Measurements from ENCODE around the gene CDK14.
"Not testable (repeated sequence)": the region's sequence is repeated elsewhere in the genome, so short reads cannot be mapped to it uniquely, and the experiment has no call there.

The CDK14 gene

GRCh38 chr7:90777041-90777440 lies 180.9 kb downstream of the CDK14 start:
- ATAC-seq (replicated peaks) (peak; percentile 35 to 42), DNase-seq (no peak)
- Mint-ChIP-seq H3K4me1 (peaks cover 5 to 15% of the 10 kb centered on the region in 2 donors), H3K27me3 (no peaks in the 10 kb centered on the region), H3K4me3 (no peak overlapping the region), H3K36me3 (peaks cover 24 to 28% of the 10 kb centered on the region in 2 donors), H3K9me3 (peaks cover 9 to 10% of the 10 kb centered on the region in 2 donors), H3K27ac (no peak overlapping the region)

- H3K4me1 Mint-ChIP-seq = peaks cover 3 to 11% of the 10 kb centered on the region in 2 donors
- H3K36me3 Mint-ChIP-seq = peaks cover 20 to 27% of the 10 kb centered on the region in 2 donors
- ATAC-seq (replicated peaks) (no peak), DNase-seq (no peak)
- H3K27ac Mint-ChIP-seq = no peak overlapping the region
- peaks cover 6 to 8% of the 10 kb centered on the region in 2 donors for H3K9me3 Mint-ChIP-seq
- no peak overlapping the region for H3K4me3 Mint-ChIP-seq
- H3K27me3 Mint-ChIP-seq = no peaks in the 10 kb centered on the region
These were observed 181.3 kb downstream of the CDK14 start for GRCh38 chr7:90777465-90777864.

- H3K9me3 Mint-ChIP-seq = peaks cover 5 to 6% of the 10 kb centered on the region in 2 donors
- H3K27ac Mint-ChIP-seq = no peak overlapping the region
- H3K4me1 Mint-ChIP-seq = peaks cover 2 to 8% of the 10 kb centered on the region in 2 donors
- no peak overlapping the region for H3K4me3 Mint-ChIP-seq
- DNase-seq (no peak), ATAC-seq (replicated peaks) (no peak)
- no peaks in the 10 kb centered on the region for H3K27me3 Mint-ChIP-seq
- H3K36me3 Mint-ChIP-seq = peaks cover 18 to 28% of the 10 kb centered on the region in 2 donors
These were observed 181.8 kb downstream of the CDK14 start for GRCh38 chr7:90777886-90778285.

- peak overlapping the region; percentile 0 for H3K27ac Mint-ChIP-seq
- no peaks in the 10 kb centered on the region for H3K27me3 Mint-ChIP-seq
- DNase-seq (no peak), ATAC-seq (replicated peaks) (no peak)
- H3K4me1 Mint-ChIP-seq = peaks cover 13 to 42% of the 10 kb centered on the region in 2 donors
- H3K9me3 Mint-ChIP-seq = peaks cover 12 to 15% of the 10 kb centered on the region in 2 donors
- H3K36me3 Mint-ChIP-seq = peaks cover 33 to 50% of the 10 kb centered on the region in 2 donors
- H3K4me3 Mint-ChIP-seq = no peak overlapping the region
These were observed 191.9 kb downstream of the CDK14 start for GRCh38 chr7:90788052-90788451.

GRCh38 chr7:90789736-90790306 lies 193.7 kb downstream of the CDK14 start:
- H3K36me3 Mint-ChIP-seq = peaks cover 38 to 56% of the 10 kb centered on the region in 2 donors
- no peak overlapping the region for H3K27ac Mint-ChIP-seq
- H3K4me1 Mint-ChIP-seq = peaks cover 11 to 42% of the 10 kb centered on the region in 2 donors
- DNase-seq (no peak), ATAC-seq (replicated peaks) (no peak)
- H3K4me3 Mint-ChIP-seq = no peak overlapping the region
- H3K27me3 Mint-ChIP-seq = no peaks in the 10 kb centered on the region
- peaks cover 15 to 16% of the 10 kb centered on the region in 2 donors for H3K9me3 Mint-ChIP-seq

- DNase-seq = no peak
These were observed 195.5 kb downstream of the CDK14 start for GRCh38 chr7:90791596-90791995.

GRCh38 chr7:90792301-90792700 lies 196.2 kb downstream of the CDK14 start:
- peaks cover 20 to 53% of the 10 kb centered on the region in 2 donors for H3K4me1 Mint-ChIP-seq
- no peak for DNase-seq

More at GRCh38 chr7:90791596-90791995, 195.5 kb downstream of the CDK14 start:
- Mint-ChIP-seq H3K4me3 (peak overlapping the region; percentile 42 to 55), H3K4me1 (peaks cover 18 to 52% of the 10 kb centered on the region in 2 donors), H3K36me3 (peaks cover 42 to 64% of the 10 kb centered on the region in 2 donors), H3K9me3 (peaks cover 16 to 17% of the 10 kb centered on the region in 2 donors), H3K27ac (peak overlapping the region; percentile 31), H3K27me3 (no peaks in the 10 kb centered on the region)
- peak; percentile 76 to 81 for ATAC-seq (replicated peaks)

GRCh38 chr7:90794234-90794633 lies 198.1 kb downstream of the CDK14 start:
- H3K4me1 Mint-ChIP-seq = peaks cover 17 to 46% of the 10 kb centered on the region in 2 donors
- peaks cover 61 to 76% of the 10 kb centered on the region in 2 donors for H3K36me3 Mint-ChIP-seq
- not testable (repeated sequence) for ATAC-seq (replicated peaks)

More at GRCh38 chr7:90792301-90792700, 196.2 kb downstream of the CDK14 start:
- H3K4me3 Mint-ChIP-seq = peak overlapping the region in 1 of 2 donors; percentile 5
- H3K9me3 Mint-ChIP-seq = peaks cover 16 to 20% of the 10 kb centered on the region in 2 donors
- no peaks in the 10 kb centered on the region for H3K27me3 Mint-ChIP-seq
- peak overlapping the region; percentile 31 for H3K27ac Mint-ChIP-seq
- peaks cover 45 to 66% of the 10 kb centered on the region in 2 donors for H3K36me3 Mint-ChIP-seq
- ATAC-seq (replicated peaks) = peak; percentile 65 to 86

GRCh38 chr7:90797596-90797995 lies 201.5 kb downstream of the CDK14 start:
- ATAC-seq (replicated peaks) = no peak
- Mint-ChIP-seq H3K27me3 (no peaks in the 10 kb centered on the region), H3K27ac (no peak overlapping the region), H3K9me3 (peaks cover 16 to 17% of the 10 kb centered on the region in 2 donors), H3K36me3 (peaks cover 58 to 70% of the 10 kb centered on the region in 2 donors), H3K4me1 (peaks cover 13 to 26% of the 10 kb centered on the region in 2 donors), H3K4me3 (no peak overlapping the region)
- DNase-seq = no peak

More at GRCh38 chr7:90794234-90794633, 198.1 kb downstream of the CDK14 start:
- H3K4me3 Mint-ChIP-seq, DNase-seq, H3K27ac Mint-ChIP-seq, H3K27me3 Mint-ChIP-seq: not testable (repeated sequence)
- peaks cover 20 to 23% of the 10 kb centered on the region in 2 donors for H3K9me3 Mint-ChIP-seq

GRCh38 chr7:90804370-90804769 lies 208.2 kb downstream of the CDK14 start:
- no peak overlapping the region for H3K27ac Mint-ChIP-seq
- no peak overlapping the region for H3K4me3 Mint-ChIP-seq
- H3K36me3 Mint-ChIP-seq = peaks cover 37 to 44% of the 10 kb centered on the region in 2 donors
- H3K4me1 Mint-ChIP-seq = peaks cover 6 to 8% of the 10 kb centered on the region in 2 donors
- no peaks in the 10 kb centered on the region for H3K27me3 Mint-ChIP-seq
- ATAC-seq (replicated peaks) (no peak), DNase-seq (no peak)
- peaks cover 10 to 15% of the 10 kb centered on the region in 2 donors for H3K9me3 Mint-ChIP-seq

- Mint-ChIP-seq H3K4me1 (peaks cover 18 to 28% of the 10 kb centered on the region in 2 donors), H3K36me3 (peaks cover 22 to 35% of the 10 kb centered on the region in 2 donors), H3K9me3 (peaks cover 11 to 12% of the 10 kb centered on the region in 2 donors)
- H3K4me3 Mint-ChIP-seq; H3K27ac Mint-ChIP-seq; DNase-seq; H3K27me3 Mint-ChIP-seq; ATAC-seq (replicated peaks): not testable (repeated sequence)
These were observed 219.4 kb downstream of the CDK14 start for GRCh38 chr7:90815552-90815951.

- H3K9me3 Mint-ChIP-seq = peaks cover 11 to 12% of the 10 kb centered on the region in 2 donors
- peaks cover 31 to 46% of the 10 kb centered on the region in 2 donors for H3K36me3 Mint-ChIP-seq
- H3K4me3 Mint-ChIP-seq = peak overlapping the region in 1 of 2 donors; percentile 58
- ATAC-seq (replicated peaks) (peak; percentile 100), DNase-seq (peak; percentile 13)
- H3K27ac Mint-ChIP-seq = peak overlapping the region; percentile 87
- peaks cover 23 to 38% of the 10 kb centered on the region in 2 donors for H3K4me1 Mint-ChIP-seq
- H3K27me3 Mint-ChIP-seq = no peaks in the 10 kb centered on the region
These were observed 220.5 kb downstream of the CDK14 start for GRCh38 chr7:90816511-90817142.

GRCh38 chr7:90817151-90817550 lies 221.0 kb downstream of the CDK14 start:
- Mint-ChIP-seq H3K9me3 (peaks cover 11 to 12% of the 10 kb centered on the region in 2 donors), H3K4me3 (no peak overlapping the region), H3K36me3 (peaks cover 34 to 50% of the 10 kb centered on the region in 2 donors), H3K27ac (no peak overlapping the region), H3K4me1 (peaks cover 23 to 43% of the 10 kb centered on the region in 2 donors), H3K27me3 (no peaks in the 10 kb centered on the region)
- DNase-seq = no peak
- ATAC-seq (replicated peaks) = no peak

GRCh38 chr7:90817846-90818245 lies 221.7 kb downstream of the CDK14 start:
- DNase-seq (no peak), ATAC-seq (replicated peaks) (no peak)
- Mint-ChIP-seq H3K4me3 (no peak overlapping the region), H3K27me3 (no peaks in the 10 kb centered on the region), H3K9me3 (peaks cover 11 to 12% of the 10 kb centered on the region in 2 donors), H3K36me3 (peaks cover 38 to 55% of the 10 kb centered on the region in 2 donors), H3K27ac (no peak overlapping the region), H3K4me1 (peaks cover 26 to 48% of the 10 kb centered on the region in 2 donors)

Data from stimulated activated naive B cell treated with anti-CD40 and anti-IgM and Interleukin-4, amounts not matched to agents 10 μg/mL and 1 μg/mL and 100 μg/mL, for 72 hours (primary cell).